K562 (cell line): ENCODE measurements around the gene VPS11. TPM values are rescaled to one million over a fixed set of nuclear protein-coding genes. Genes with fewer than 3 reads are reported as not detected.

Experiments
- CBX2 ChIP-seq: fragments of 200-600 bp; sonication (generic); IDR thresholded peaks from one replicate; pipeline ENCODE4 v1.6.1; 2012; ENCODE audit warnings: mild to moderate bottlenecking, low read length, inconsistent platforms; ENCODE audit not compliant: insufficient read depth, poor library complexity, severe bottlenecking
- CEBPB ChIP-seq: fragments of 450-650 bp; IDR thresholded peaks from 2 replicates; pipeline ENCODE4 v1.6.1; 2016; ENCODE audit warnings: missing genetic modification characterization, missing compliant biosample characterization
- CTCFL ChIP-seq: IDR thresholded peaks from 2 replicates; pipeline ENCODE4 v1.6.1; 2011; ENCODE audit warnings: borderline replicate concordance, low read depth, mild to moderate bottlenecking, moderate library complexity, low read length; ENCODE audit not compliant: insufficient read depth, poor library complexity, severe bottlenecking
- EGR1 ChIP-seq: fragments of 450-650 bp; conservative IDR thresholded peaks from 2 replicates; pipeline ENCODE4 v1.6.1; 2017; ENCODE audit warnings: mild to moderate bottlenecking
- EZH2 ChIP-seq: IDR thresholded peaks from 2 replicates; pipeline ENCODE4 v1.6.1; 2012; ENCODE audit warnings: low read depth, mild to moderate bottlenecking, inconsistent platforms, low read length, borderline replicate concordance
- FOXP1 ChIP-seq: sonication (generic); formaldehyde crosslinking; IDR thresholded peaks from 2 replicates; pipeline ENCODE4 v1.8.0; 2022; ENCODE audit warnings: mild to moderate bottlenecking, missing genetic modification reagents
- KDM5B ChIP-seq: fragments of 200-600 bp; sonication (generic); IDR thresholded peaks from 2 replicates; pipeline ENCODE4 v1.6.1; 2012; ENCODE audit warnings: low read depth, mild to moderate bottlenecking, moderate library complexity, low read length, control low read depth, inconsistent platforms; ENCODE audit not compliant: insufficient replicate concordance
- NONO ChIP-seq, 2 experiments: fragments of 200-400 bp in 1 of 2; fragments of 450-650 bp in 1 of 2; formaldehyde crosslinking in 1 of 2; IDR thresholded peaks; 2 replicates each; pipeline ENCODE4 v1.6.1; 2017; ENCODE audit warnings: low read depth in 2 of 2, mild to moderate bottlenecking in 2 of 2, moderate library complexity in 2 of 2, low read length in 1 of 2
- PHB2 ChIP-seq: fragments of 450-650 bp; IDR thresholded peaks from 2 replicates; pipeline ENCODE4 v1.6.1; 2017; ENCODE audit warnings: low read depth
- RBFOX2 ChIP-seq: fragments of 200-400 bp; formaldehyde crosslinking; IDR thresholded peaks from 2 replicates; pipeline ENCODE4 v1.6.1; 2017; ENCODE audit warnings: low read depth, mild to moderate bottlenecking, low read length, moderate library complexity
- SMC3 ChIP-seq: conservative IDR thresholded peaks from 2 replicates; pipeline ENCODE4 v1.6.1; 2011; ENCODE audit warnings: low read depth, low read length, improper control_type of control experiment; ENCODE audit not compliant: insufficient read depth
- STAG1 ChIP-seq: sonication (generic); formaldehyde crosslinking; IDR thresholded peaks from 2 replicates; pipeline ENCODE4 v1.5.0; 2020; ENCODE audit warnings: missing genetic modification reagents, borderline replicate concordance
- VEZF1 ChIP-seq: fragments of 200-800 bp; sonication (Bioruptor generic); IDR thresholded peaks from 2 replicates; pipeline ENCODE4 v1.6.1; 2017; ENCODE audit warnings: missing genetic modification characterization, missing compliant biosample characterization
- XRCC4 ChIP-seq: IDR thresholded peaks from one replicate; pipeline ENCODE4 v1.6.1; 2011; ENCODE audit not compliant: insufficient read depth, insufficient read length; ENCODE audit errors: extremely low read depth
- ZFP91 ChIP-seq: sonication (generic); formaldehyde crosslinking; IDR thresholded peaks from 2 replicates; pipeline ENCODE4 v1.8.0; 2022; ENCODE audit warnings: mild to moderate bottlenecking, missing genetic modification reagents
- ZKSCAN1 ChIP-seq: fragments of 150-350 bp; IDR thresholded peaks from 2 replicates; pipeline ENCODE4 v1.6.1; 2016; ENCODE audit warnings: low read depth, low read length
- ZNF431 ChIP-seq: sonication (generic); formaldehyde crosslinking; IDR thresholded peaks from 2 replicates; pipeline ENCODE4 v1.8.0; 2022; ENCODE audit warnings: mild to moderate bottlenecking, missing genetic modification reagents
- ZNF778 ChIP-seq: fragments of 450-650 bp; formaldehyde crosslinking; IDR thresholded peaks from 2 replicates; pipeline ENCODE4 v1.4.0; 2020; ENCODE audit warnings: mild to moderate bottlenecking, moderate library complexity
- polyA plus RNA-seq, 8 experiments: library from polyadenylated mRNA; depleted of rRNA in 4 of 8; stranded (reverse) in 5 of 8; unstranded in 3 of 8; fragments of >200 nt; fragmentation: Nextera tagmentation in 2 of 8; fragmentation: Illumina TruSeq in 1 of 8; extraction: Ambion mirVana in 2 of 8; extraction: Trizol in 1 of 8; gene quantifications; 2 replicates each; pipeline versions ENCODE4 v1.2.1 to v1.2.3, GENCODE V29; 2011 to 2014; ENCODE audit warnings: inconsistent platforms in 1 of 8, missing spikeins in 1 of 8
- total RNA-seq, 7 experiments: library from RNA; depleted of rRNA in 6 of 7; stranded (reverse); fragments of >200 nt in 6 of 7; fragmentation: Illumina TruSeq in 2 of 7; extraction: Trizol in 2 of 7; gene quantifications; 2 replicates each; pipeline versions ENCODE4 v1.2.1 to v1.2.3, GENCODE V29; 2011 to 2021; ENCODE audit warnings: low replicate concordance in 1 of 7
- TF ChIP-seq, protein P1 (sequence below): sonication (generic); formaldehyde crosslinking; IDR thresholded peaks from 2 replicates; pipeline ENCODE4 v1.8.0; 2023; ENCODE audit warnings: mild to moderate bottlenecking, missing genetic modification reagents

Gene VPS11
- total and polyA plus RNA-seq, 9 of the 15 experiments (the other 6 are each of a cell fraction or from before 2014, with no cell fraction given) = 14.1 to 35.5 (median 27.5) TPM

- peak; percentile 35 for TF ChIP-seq FOXP1
- TF ChIP-seq ZFP91 = peak; percentile 15; the same call in 1 of the 2 replicates
- TF ChIP-seq ZNF778 = no peak
- TF ChIP-seq ZKSCAN1 = peak; percentile 65; the same call in 1 of the 2 replicates
- no peak for TF ChIP-seq NONO (IDR thresholded peaks at IDR 0.05; ENCODE audit: low read depth in 2 of 2, low read length in 1 of 2)
- no peak for TF ChIP-seq EZH2
- no peak for TF ChIP-seq PHB2
- TF ChIP-seq RBFOX2 = peak; percentile 70
- no peak for TF ChIP-seq CEBPB
- TF ChIP-seq EGR1 = peak; percentile 93
- no peak for TF ChIP-seq XRCC4
- TF ChIP-seq CBX2 = no peak
- TF ChIP-seq VEZF1 (CRISPR knock-in tag) = peak; percentile 89
- peak; percentile 57 for TF ChIP-seq KDM5B
- TF ChIP-seq, protein P1, sequence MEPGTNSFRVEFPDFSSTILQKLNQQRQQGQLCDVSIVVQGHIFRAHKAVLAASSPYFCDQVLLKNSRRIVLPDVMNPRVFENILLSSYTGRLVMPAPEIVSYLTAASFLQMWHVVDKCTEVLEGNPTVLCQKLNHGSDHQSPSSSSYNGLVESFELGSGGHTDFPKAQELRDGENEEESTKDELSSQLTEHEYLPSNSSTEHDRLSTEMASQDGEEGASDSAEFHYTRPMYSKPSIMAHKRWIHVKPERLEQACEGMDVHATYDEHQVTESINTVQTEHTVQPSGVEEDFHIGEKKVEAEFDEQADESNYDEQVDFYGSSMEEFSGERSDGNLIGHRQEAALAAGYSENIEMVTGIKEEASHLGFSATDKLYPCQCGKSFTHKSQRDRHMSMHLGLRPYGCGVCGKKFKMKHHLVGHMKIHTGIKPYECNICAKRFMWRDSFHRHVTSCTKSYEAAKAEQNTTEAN (CRISPR knock-in tag) = 0 out of 2 replicates have a peak, but pooled peaks have one; percentile 0
- TF ChIP-seq STAG1 (CRISPR knock-in tag) = no peak
- TF ChIP-seq SMC3 = peak; percentile 49; the same call in 1 of the 2 replicates
- no peak for TF ChIP-seq ZNF431 (CRISPR knock-in tag)
- peak; percentile 89 for TF ChIP-seq CTCFL
Observed at GRCh38 chr11:119030329-119031047, 37.1 kb upstream of the VPS11 start, which contains the start of gene SLC37A4 (continued).
